ENCODE data around the gene PTCD2. TPM values are rescaled to one million over a fixed set of nuclear protein-coding genes. Genes with fewer than 3 reads are reported as not detected.

Gene PTCD2
- total RNA-seq, 1 donor: 11.7 TPM

GRCh38 chr5:72286798-72287197 lies 33.4 kb upstream of the PTCD2 start:
- no peak overlapping the region for H3K4me3 ChIP-seq (ENCODE audit: low read depth, low read length)
- no peak for TF ChIP-seq CTCF (IDR thresholded peaks at IDR 0.05; ENCODE audit: insufficient read depth, low read depth, low read length)
- DNase-seq (ENCODE audit: low read depth): no peak

- no peak for DNase-seq (ENCODE audit: low read depth)
- no peak overlapping the region for H3K4me3 ChIP-seq (ENCODE audit: low read depth, low read length)
- no peak for TF ChIP-seq CTCF (IDR thresholded peaks at IDR 0.05; ENCODE audit: insufficient read depth, low read depth, low read length)
These were observed 31.2 kb upstream of the PTCD2 start for GRCh38 chr5:72288924-72289323.

- TF ChIP-seq CTCF (IDR thresholded peaks at IDR 0.05; ENCODE audit: insufficient read depth, low read depth, low read length): no peak
- H3K4me3 ChIP-seq (ENCODE audit: low read depth, low read length): no peak overlapping the region
- DNase-seq (ENCODE audit: low read depth): peak; percentile 84
These were observed 29.6 kb upstream of the PTCD2 start for GRCh38 chr5:72290356-72291133.

GRCh38 chr5:72291601-72292000 lies 28.6 kb upstream of the PTCD2 start:
- H3K4me3 ChIP-seq (ENCODE audit: low read depth, low read length): no peak overlapping the region
- no peak for DNase-seq (ENCODE audit: low read depth)
- TF ChIP-seq CTCF (IDR thresholded peaks at IDR 0.05; ENCODE audit: insufficient read depth, low read depth, low read length): no peak

GRCh38 chr5:72292411-72292810 lies 27.8 kb upstream of the PTCD2 start:
- no peak overlapping the region for H3K4me3 ChIP-seq (ENCODE audit: low read depth, low read length)
- no peak for TF ChIP-seq CTCF (IDR thresholded peaks at IDR 0.05; ENCODE audit: insufficient read depth, low read depth, low read length)
- DNase-seq (ENCODE audit: low read depth): no peak

- no peak for DNase-seq (ENCODE audit: low read depth)
- no peak overlapping the region for H3K4me3 ChIP-seq (ENCODE audit: low read depth, low read length)
- no peak for TF ChIP-seq CTCF (IDR thresholded peaks at IDR 0.05; ENCODE audit: insufficient read depth, low read depth, low read length)
These were observed 26.6 kb upstream of the PTCD2 start for GRCh38 chr5:72293495-72294055.

Data from fibroblast of villous mesenchyme (primary cell).